ENCODE data around the gene MACROD2. TPM values are rescaled to one million over a fixed set of nuclear protein-coding genes. Genes with fewer than 3 reads are reported as not detected.

MACROD2 gene
- polyA plus RNA-seq, 1 donor from 2014 or later: 23.2 TPM

- Histone ChIP-seq H2AFZ (ENCODE audit: low read depth, low read length) (no peak overlapping the region), H3K9ac (ENCODE audit: low read length) (no peak overlapping the region), H3K36me3 (ENCODE audit: insufficient read depth, low read length) (no peaks in the 10 kb centered on the region), H3K4me3 (ENCODE audit: low read length) (no peak overlapping the region), H3K27me3 (ENCODE audit: insufficient read depth, low read depth, low read length) (no peaks in the 10 kb centered on the region), H3F3A (ENCODE audit: insufficient read depth, low read length, poor library complexity, severe bottlenecking) (no peaks in the 10 kb centered on the region), H3K4me2 (ENCODE audit: low read length) (no peak overlapping the region), H4K20me1 (ENCODE audit: insufficient read depth) (no peaks in the 10 kb centered on the region), H3K79me2 (replicated peaks; ENCODE audit: insufficient read depth, low read length) (no peaks in the 10 kb centered on the region), H3K9me2 (ENCODE audit: insufficient read depth, low read length) (no peaks in the 10 kb centered on the region), H3K9me3 (ENCODE audit: low read length) (no peaks in the 10 kb centered on the region), H3K27ac (ENCODE audit: low read length) (no peak overlapping the region)
- TF ChIP-seq EP300 (conservative IDR thresholded peaks at IDR 0.05; ENCODE audit: poor library complexity, severe bottlenecking) (no peak), MXI1 (conservative IDR thresholded peaks at IDR 0.05; ENCODE audit: poor library complexity, severe bottlenecking) (no peak), REST (IDR thresholded peaks at IDR 0.05; ENCODE audit: borderline replicate concordance) (no peak), SMC3 (conservative IDR thresholded peaks at IDR 0.05; ENCODE audit: poor library complexity) (no peak), TAF1 (IDR thresholded peaks at IDR 0.05; ENCODE audit: low read depth) (no peak), POLR2AphosphoS5 (IDR thresholded peaks at IDR 0.05) (no peak), EZH2 (IDR thresholded peaks at IDR 0.05; ENCODE audit: borderline replicate concordance, insufficient read depth, low read length, poor library complexity, severe bottlenecking) (no peak), CTCF (IDR thresholded peaks at IDR 0.05; ENCODE audit: poor library complexity, severe bottlenecking) (no peak), RAD21 (conservative IDR thresholded peaks at IDR 0.05) (no peak)
These were observed 1525.7 kb downstream of the MACROD2 start for GRCh38 chr20:15520930-15521524.

GRCh38 chr20:15523400-15523799 is 1528.1 kb downstream of the MACROD2 start:
- Histone ChIP-seq H3K4me3 (ENCODE audit: low read length) (no peak overlapping the region), H3F3A (ENCODE audit: insufficient read depth, low read length, poor library complexity, severe bottlenecking) (no peaks in the 10 kb centered on the region), H4K20me1 (ENCODE audit: insufficient read depth) (no peaks in the 10 kb centered on the region), H3K27ac (ENCODE audit: low read length) (no peak overlapping the region), H3K79me2 (replicated peaks; ENCODE audit: insufficient read depth, low read length) (no peaks in the 10 kb centered on the region), H3K9me3 (ENCODE audit: low read length) (no peaks in the 10 kb centered on the region), H3K9ac (ENCODE audit: low read length) (no peak overlapping the region), H3K27me3 (ENCODE audit: insufficient read depth, low read depth, low read length) (no peaks in the 10 kb centered on the region), H2AFZ (ENCODE audit: low read depth, low read length) (no peak overlapping the region), H3K9me2 (ENCODE audit: insufficient read depth, low read length) (no peaks in the 10 kb centered on the region), H3K4me2 (ENCODE audit: low read length) (no peak overlapping the region), H3K36me3 (ENCODE audit: insufficient read depth, low read length) (no peaks in the 10 kb centered on the region)
- TF ChIP-seq RAD21 (conservative IDR thresholded peaks at IDR 0.05) (no peak), POLR2AphosphoS5 (IDR thresholded peaks at IDR 0.05) (no peak), EP300 (conservative IDR thresholded peaks at IDR 0.05; ENCODE audit: poor library complexity, severe bottlenecking) (no peak), REST (IDR thresholded peaks at IDR 0.05; ENCODE audit: borderline replicate concordance) (no peak), CTCF (IDR thresholded peaks at IDR 0.05; ENCODE audit: poor library complexity, severe bottlenecking) (no peak), MXI1 (conservative IDR thresholded peaks at IDR 0.05; ENCODE audit: poor library complexity, severe bottlenecking) (no peak), EZH2 (IDR thresholded peaks at IDR 0.05; ENCODE audit: borderline replicate concordance, insufficient read depth, low read length, poor library complexity, severe bottlenecking) (no peak), TAF1 (IDR thresholded peaks at IDR 0.05; ENCODE audit: low read depth) (no peak), SMC3 (conservative IDR thresholded peaks at IDR 0.05; ENCODE audit: poor library complexity) (no peak)
